AG04450 (cell line): ENCODE data around the gene ZNHIT1. TPM values are rescaled to one million over a fixed set of nuclear protein-coding genes. Genes with fewer than 3 reads are reported as not detected.

Experiments
- CTCF ChIA-PET: fragments of 300-600, 350-600 bp; formaldehyde crosslinking; extraction: SDS; loops from one replicate; lab custom pipeline; 2022; ENCODE audit warnings: antibody characterized with exemption, inconsistent platforms; lab: Charles Lee
- POLR2A ChIA-PET: fragments of 350-600 bp; formaldehyde crosslinking; extraction: SDS; loops from one replicate; lab custom pipeline; 2021; ENCODE audit warnings: antibody characterized with exemption, inconsistent platforms; lab: Yijun Ruan, JAX
- DNase-seq: peaks from one replicate; pipeline ENCODE4 v3.0.0-alpha.2; 2011; ENCODE audit warnings: low read depth, low spot score
- H3K27ac ChIP-seq: one replicate; pipeline ENCODE4 v1.5.1; 2012; ENCODE audit warnings: low read depth, low read length, control low read depth
- H3K27me3 ChIP-seq: one replicate; pipeline ENCODE4 v1.6.0; 2012; ENCODE audit warnings: low read length; ENCODE audit not compliant: control insufficient read depth, insufficient read depth
- H3K4me3 ChIP-seq: 2 replicates; pipeline ENCODE4 v1.5.1; 2011; ENCODE audit warnings: mild to moderate bottlenecking, low read depth, low read length, control low read depth
- H3K9me3 ChIP-seq: 2 replicates; pipeline ENCODE4 v1.5.1; 2012; ENCODE audit warnings: low read length; ENCODE audit not compliant: control insufficient read depth, insufficient read depth
- polyA plus RNA-seq: library from polyadenylated mRNA; depleted of rRNA; stranded (reverse); fragments of >200 nt; gene quantifications from 2 replicates; pipeline ENCODE4 v1.2.3, GENCODE V29; 2011
- TF ChIP-seq, protein P1 (sequence below): IDR thresholded peaks from 2 replicates; pipeline ENCODE4 v1.5.1; 2011; ENCODE audit warnings: low read depth, low read length, control low read depth, inconsistent platforms

Gene ZNHIT1
- polyA plus RNA-seq, 1 experiment = 36.0 TPM

GRCh38 chr7:101205901-101206664, 11.9 kb upstream of the ZNHIT1 start:
- H3K27me3 ChIP-seq = peaks cover 23% of the 10 kb centered on the region
- no peak overlapping the region for H3K27ac ChIP-seq
- ChIA-PET CTCF (no interaction called here), POLR2A (no interaction called here)
- H3K4me3 ChIP-seq = no peak overlapping the region
- no peak for DNase-seq
- TF ChIP-seq, protein P1, sequence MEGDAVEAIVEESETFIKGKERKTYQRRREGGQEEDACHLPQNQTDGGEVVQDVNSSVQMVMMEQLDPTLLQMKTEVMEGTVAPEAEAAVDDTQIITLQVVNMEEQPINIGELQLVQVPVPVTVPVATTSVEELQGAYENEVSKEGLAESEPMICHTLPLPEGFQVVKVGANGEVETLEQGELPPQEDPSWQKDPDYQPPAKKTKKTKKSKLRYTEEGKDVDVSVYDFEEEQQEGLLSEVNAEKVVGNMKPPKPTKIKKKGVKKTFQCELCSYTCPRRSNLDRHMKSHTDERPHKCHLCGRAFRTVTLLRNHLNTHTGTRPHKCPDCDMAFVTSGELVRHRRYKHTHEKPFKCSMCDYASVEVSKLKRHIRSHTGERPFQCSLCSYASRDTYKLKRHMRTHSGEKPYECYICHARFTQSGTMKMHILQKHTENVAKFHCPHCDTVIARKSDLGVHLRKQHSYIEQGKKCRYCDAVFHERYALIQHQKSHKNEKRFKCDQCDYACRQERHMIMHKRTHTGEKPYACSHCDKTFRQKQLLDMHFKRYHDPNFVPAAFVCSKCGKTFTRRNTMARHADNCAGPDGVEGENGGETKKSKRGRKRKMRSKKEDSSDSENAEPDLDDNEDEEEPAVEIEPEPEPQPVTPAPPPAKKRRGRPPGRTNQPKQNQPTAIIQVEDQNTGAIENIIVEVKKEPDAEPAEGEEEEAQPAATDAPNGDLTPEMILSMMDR = no peak
- H3K9me3 ChIP-seq = no peaks in the 10 kb centered on the region; the same call in 1 of the 2 replicates

GRCh38 chr7:101206665-101207042, 11.3 kb upstream of the ZNHIT1 start:
- no peak for DNase-seq
- POLR2A ChIA-PET = no interaction called here
- Histone ChIP-seq H3K4me3 (no peak overlapping the region), H3K27ac (no peak overlapping the region), H3K9me3 (no peaks in the 10 kb centered on the region; the same call in 1 of the 2 replicates), H3K27me3 (peaks cover 18% of the 10 kb centered on the region)
- TF ChIP-seq, protein P1 = no peak
- CTCF ChIA-PET = interaction anchor here (1.4 kb wide), 1 partner anchor 63 kb away, joined by 3 read pairs; no protein-coding TSS in a partner anchor

GRCh38 chr7:101207459-101207858, 10.5 kb upstream of the ZNHIT1 start:
- CTCF ChIA-PET = interaction anchor here (1.1 to 1.4 kb wide), 2 partner anchors 15 to 64 kb away, joined by 3 to 4 read pairs; no protein-coding TSS in a partner anchor
- POLR2A ChIA-PET = no interaction called here
- Histone ChIP-seq H3K27me3 (peaks cover 11% of the 10 kb centered on the region), H3K27ac (no peak overlapping the region), H3K4me3 (no peak overlapping the region), H3K9me3 (no peaks in the 10 kb centered on the region; the same call in 1 of the 2 replicates)
- TF ChIP-seq, protein P1 = no peak
- DNase-seq = no peak

DNA sequence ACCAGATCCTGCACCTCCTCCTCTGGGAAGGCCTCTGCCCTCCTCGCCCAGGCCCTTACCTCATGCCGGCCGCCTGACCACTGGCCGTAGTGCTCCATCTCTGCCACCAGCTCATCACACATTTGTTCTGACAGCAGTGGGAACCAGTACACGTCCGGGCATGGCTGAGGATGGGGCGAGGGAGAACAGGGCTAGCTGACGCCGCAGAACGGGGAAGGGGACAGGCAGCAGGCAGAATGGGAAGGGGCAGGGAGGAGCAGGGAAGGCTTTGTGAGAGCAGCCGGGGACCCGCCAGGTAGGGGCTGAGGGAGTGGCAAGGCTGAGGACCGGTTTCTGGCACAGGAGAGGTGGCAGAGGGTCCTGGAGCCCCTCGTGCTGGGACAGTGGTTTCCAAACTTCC, 9.2 kb upstream of the ZNHIT1 start:
- H3K9me3 ChIP-seq = no peaks in the 10 kb centered on the region; the same call in 1 of the 2 replicates
- H3K27me3 ChIP-seq = no peaks in the 10 kb centered on the region
- no peak overlapping the region for H3K4me3 ChIP-seq
- ChIA-PET POLR2A (no interaction called here), CTCF (no interaction called here)
- no peak overlapping the region for H3K27ac ChIP-seq
- no peak for DNase-seq
- TF ChIP-seq, protein P1 = no peak

DNA sequence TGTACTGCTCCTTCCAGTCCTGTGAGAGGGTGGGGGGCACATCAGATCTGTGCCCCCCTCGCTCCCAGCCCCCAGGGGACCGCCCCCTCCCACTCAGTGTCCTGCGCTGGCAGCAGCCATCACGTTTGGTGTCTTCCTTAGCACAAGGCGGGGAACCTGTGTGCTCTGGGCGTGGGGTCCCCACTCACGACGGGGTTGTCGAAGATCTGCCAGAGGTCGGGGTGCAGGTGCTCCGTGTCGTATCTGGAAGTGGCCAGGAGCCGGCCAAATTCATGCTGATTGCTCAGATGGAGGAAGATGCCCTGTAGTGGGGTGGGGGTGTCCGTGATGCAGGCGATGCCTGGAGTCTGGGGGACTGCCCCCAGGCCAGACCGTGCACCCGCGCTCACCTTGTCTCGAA, 7.8 kb upstream of the ZNHIT1 start:
- Histone ChIP-seq H3K9me3 (no peaks in the 10 kb centered on the region; the same call in 1 of the 2 replicates), H3K27ac (no peak overlapping the region), H3K27me3 (no peaks in the 10 kb centered on the region), H3K4me3 (no peak overlapping the region)
- TF ChIP-seq, protein P1 = no peak
- POLR2A ChIA-PET = interaction anchor here (0.6 kb wide), 1 partner anchor 979 kb away, joined by 6 read pairs; no protein-coding TSS in a partner anchor
- CTCF ChIA-PET = interaction anchor here (1.0 kb wide), 1 partner anchor 66 kb away, joined by 6 read pairs; no protein-coding TSS in a partner anchor
- no peak for DNase-seq
